ENCODE measurements around the gene LIMS2.

LIMS2 gene

DNA sequence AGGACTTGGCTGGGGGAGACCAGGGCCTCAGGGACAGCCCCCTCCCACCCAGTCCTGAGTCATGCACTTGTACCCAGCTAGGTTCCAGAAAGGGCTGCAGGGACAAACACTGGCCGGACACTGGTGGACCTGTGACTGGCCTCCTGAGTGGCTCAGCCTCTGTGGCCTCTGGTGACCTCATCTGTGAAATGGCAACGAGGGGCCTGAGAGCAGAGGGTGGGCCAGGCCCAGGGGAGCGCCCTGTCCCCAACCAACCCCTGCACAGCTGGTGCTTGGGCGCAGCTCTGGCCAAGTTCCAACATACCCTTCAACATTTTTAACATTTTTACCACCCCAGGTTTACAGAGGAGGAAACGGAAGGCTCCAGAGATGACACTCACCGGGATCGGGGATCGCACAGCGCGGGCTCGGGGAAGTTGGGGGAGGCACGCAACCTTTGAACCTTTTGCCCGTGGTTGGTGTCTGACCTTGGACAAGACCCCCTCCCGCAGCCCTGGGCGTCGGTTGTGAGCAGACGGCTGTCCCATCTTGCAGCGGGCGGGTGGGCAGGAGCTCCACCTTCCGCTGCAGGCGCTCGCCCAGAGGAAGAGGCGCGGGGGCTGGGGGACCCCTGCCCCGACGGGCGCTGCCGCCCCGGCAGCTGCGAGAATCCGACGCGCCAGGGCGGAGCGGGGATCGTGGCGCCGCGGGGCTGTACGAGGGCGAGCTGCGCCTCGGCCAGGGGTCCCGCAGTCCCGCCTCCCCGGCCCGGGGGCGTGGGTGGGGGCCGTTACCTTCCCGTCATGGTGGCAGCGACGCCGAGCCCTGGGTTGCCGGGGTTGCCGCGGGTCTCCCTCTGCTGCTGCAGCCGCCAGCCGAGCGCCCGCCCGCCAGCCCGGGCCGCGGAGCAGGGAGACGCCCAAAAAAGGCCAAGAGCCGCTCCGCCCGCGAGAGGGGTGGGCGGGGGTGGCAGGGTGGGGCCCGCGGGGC is 805 bp downstream of the LIMS2 start:
- DNase-seq (ENCODE audit: low read depth) = no peak

DNA sequence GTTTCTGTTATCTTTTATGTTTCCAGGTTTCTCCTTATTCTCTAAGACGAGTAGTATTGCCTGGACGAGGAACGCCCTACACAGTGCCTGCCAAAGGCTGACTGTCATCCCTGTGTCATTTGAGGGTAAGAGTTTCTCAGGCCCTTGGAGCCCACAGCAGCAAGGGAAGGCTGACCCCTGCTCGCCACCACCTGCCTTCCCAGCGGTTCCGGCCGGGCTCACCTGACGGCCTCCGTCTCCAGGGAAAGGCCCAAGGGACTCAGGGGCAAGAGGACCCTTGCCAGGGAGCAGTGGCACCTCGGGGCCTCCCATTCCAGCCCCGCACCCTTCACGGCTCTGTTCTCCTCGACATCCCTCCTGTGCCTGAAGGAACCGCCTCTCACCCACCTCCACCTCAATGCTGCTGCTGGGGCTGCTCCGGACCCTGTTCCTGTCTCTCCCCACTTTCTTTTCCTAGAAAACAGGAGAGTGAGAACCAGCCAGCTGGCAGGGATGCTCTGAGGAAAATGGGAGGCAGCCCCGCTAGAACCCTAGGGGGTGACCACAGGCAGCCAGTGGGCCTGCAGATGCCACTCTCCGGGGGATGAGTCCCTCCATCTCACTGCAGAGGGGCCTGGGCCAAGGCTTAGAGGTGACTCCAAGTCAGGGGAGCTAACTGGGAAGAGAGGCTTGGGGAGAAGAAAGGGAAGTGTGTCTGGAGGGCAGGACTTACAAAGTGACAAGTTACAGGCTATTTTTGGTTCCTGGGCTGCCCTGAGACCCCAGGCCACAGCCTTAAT is 1.9 kb downstream of the LIMS2 start:
- DNase-seq (ENCODE audit: low read depth) = no peak

GRCh38 chr2:127672341-127673224 is 2.7 kb downstream of the LIMS2 start:
- no peak for DNase-seq (ENCODE audit: low read depth)

GRCh38 chr2:127671557-127672302 is 3.6 kb downstream of the LIMS2 start:
- DNase-seq (ENCODE audit: low read depth) = no peak

DNA sequence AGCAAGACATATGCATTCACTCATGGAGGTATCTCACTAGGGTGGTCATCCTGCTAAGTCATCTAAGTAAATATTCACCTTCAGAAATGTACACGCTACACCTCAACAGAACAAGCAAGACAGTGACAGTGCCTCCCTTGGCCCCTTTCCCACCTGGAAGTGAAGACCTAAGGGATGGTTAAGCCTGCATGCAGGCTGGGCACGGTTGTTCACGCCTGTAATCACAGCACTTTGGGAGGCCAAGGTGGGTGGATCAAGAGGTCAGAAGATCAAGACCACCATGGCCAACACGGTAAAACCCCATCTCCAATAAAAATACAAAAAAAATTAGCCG is 4.4 kb downstream of the LIMS2 start:
- DNase-seq (ENCODE audit: low read depth) = no peak

DNA sequence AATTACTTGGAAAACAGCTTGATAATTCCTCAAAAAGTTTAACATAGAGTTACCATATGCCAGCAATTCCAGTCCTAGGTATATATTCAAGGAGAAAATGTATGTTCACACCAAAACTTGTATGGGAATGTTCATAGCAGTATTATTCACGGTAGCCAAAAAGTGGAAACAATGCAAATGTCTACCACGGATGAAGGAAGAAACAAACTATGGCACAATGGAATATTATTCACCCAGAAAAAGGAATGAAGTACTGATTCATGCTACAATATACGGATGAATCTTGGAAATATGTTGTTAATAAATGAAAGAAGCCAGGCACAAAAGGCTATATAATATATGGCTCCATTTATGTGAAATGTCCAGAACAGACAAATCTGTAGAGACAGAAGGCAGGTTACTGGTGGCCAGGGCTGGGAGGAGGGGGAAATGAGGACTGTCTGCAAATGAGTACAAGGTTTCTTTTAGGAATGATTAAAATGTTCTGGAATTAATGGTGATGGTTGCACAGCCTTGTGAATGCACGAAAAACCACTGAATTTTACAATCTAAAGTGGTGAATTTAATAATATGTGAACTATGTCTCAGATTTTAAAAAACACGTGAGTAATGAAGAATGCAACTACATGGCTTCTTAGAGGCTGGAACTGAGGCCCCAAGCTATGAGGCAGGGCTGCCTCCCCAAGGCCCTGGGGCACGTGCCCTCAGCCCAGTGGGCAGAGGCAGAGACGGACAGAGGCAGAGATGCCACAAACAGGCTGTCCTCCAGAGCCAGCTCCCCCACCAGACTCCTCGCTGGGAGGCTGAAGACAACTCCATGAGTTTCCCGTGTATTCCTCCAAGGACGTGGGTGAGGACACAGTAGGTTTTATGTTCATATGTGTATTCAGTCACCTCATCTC is 5.0 kb downstream of the LIMS2 start:
- no peak for DNase-seq (ENCODE audit: low read depth)

- DNase-seq (ENCODE audit: low read depth) = no peak
These were observed 6.3 kb downstream of the LIMS2 start for GRCh38 chr2:127669056-127669455.

DNA sequence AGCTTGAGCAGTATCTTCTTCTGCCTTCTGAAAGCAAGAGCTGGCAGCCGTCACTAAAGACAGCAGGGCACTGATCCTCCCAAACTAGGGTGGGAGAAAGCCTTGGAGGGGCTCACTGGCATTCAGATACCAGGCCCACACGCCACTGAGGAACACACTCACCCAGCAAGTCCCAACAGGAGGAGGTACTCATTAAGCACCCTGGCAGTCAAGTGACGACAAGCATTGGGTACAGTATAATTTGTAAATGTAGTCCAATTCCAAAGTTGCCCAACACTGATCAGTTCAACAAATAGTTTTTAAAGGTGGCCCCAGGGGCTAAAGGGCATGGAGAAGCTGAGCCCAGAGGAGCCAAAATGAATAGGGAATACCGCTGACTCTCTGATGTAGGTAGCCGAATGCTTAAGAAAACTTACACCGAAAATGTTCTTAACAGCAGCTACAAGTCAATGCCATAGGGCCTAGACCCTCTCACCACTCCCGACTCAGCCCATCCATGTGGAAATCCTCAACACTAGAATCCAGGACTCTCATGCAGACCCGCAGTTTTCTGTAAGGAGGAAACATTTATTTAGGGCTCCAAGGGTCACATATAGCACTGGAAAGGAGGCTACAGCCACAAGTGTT is 9.9 kb downstream of the LIMS2 start:
- no peak for DNase-seq (ENCODE audit: low read depth)

DNA sequence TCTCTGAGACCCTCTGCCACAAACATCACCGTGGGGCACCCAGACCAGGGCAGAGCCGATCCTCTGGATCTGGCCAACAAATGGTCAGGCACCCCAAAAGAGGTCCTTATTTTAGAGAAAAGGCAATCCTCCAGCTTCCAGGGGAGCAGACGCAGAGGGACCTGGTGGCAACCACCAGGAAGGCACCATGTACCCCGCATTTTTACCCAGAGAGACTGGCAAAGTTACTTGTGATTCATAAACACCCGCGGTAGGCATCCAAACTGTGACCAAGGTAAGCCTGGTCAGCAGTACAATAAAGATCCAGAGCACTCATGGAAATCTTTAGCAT is 10.5 kb downstream of the LIMS2 start:
- DNase-seq (ENCODE audit: low read depth) = no peak

DNA sequence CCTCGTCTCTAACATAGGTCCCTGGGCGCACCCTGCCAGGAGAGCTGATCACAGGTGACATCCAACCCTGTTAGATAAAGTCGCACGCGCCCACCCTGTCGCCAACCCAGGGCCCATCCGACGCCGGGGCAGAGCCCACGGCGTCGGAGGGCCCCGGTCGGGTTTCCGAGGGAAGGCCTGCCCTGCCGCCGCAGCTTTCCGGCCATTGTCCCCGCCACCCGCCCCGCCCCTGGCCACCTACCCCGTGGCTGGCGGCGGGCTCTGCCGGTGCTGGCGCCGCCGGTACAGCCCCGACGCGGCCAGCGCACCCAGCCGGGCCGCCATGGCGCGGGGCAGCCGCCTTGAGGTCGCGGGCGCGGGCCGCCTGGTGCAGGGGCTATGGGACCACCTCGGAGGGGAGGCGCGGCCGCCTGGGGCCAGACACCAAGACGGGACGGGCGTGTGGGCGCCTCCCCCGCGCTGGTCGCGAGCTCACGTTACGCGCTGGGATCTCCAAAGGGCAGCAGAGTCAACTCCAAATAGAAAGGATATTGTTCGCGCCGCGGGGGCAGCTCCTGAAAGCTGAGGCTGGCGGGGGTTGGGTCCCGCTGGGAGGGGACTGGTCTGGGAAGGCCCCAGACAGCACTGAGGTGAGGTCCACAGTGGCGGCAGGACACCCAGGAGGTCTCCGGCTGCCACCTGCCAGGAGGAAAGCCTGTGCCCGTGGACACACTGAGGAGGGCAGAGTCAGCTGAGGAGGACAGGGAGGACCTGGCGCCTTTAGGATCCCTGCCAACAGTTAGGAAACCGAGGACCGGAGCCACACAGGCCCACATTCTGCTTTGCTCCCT is 11.1 kb downstream of the LIMS2 start:
- no peak for DNase-seq (ENCODE audit: low read depth)

DNA sequence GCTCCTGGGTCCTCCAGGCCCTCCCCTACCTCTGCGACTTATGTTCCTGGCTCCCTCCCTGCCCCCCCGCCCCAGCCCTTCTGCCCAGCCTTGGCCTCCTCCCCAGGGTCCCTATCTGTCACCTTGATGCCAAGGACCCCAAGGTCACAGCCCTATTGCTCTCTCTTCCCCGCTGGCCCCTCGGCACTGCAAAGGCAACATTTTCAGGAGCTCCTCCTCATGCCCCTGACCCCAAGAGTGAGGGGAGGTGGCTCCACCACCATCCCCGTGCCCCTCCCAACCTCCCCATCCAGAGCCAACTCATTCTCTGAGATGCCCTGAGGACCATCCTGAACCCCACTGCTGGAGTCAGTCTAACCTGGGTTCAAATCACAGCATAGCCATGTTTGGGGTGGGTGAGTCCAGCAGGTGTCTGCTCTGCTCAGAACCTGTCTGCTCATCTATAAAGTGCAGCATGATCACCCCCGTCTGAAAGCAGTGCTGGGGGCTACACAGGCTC is 11.7 kb downstream of the LIMS2 start:
- DNase-seq (ENCODE audit: low read depth) = no peak

GRCh38 chr2:127662937-127663565 is 12.3 kb downstream of the LIMS2 start:
- DNase-seq (ENCODE audit: low read depth) = no peak

DNA sequence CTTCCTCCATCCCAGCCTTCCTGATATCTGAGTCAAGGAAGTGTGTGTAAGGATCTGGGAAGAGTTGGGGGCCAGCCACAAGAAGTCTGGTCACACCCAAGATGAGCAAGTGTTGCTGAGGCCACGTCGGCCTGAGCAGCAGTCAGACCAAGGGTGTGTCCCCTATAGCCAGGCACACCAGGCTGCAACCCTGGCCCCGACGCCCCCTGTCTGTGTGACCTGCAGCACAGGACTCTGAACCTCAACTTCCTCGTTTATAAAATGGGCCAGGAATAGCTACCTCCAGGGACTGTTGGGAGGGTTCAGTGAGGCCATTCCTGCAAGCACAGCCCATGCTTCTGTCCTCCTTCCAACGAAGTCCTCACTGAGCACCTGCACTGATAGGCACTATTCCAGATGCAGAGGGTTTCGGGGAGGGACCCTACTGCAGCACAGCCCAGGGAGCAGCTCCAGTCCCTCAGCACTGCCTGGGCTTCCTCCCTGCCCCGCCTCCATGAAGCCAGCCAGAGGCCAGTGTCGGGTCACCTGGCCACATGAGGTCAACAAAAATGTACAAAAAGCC is 13.3 kb downstream of the LIMS2 start:
- no peak for DNase-seq (ENCODE audit: low read depth)

GRCh38 chr2:127661072-127661649 is 14.2 kb downstream of the LIMS2 start:
- no peak for DNase-seq (ENCODE audit: low read depth)

- no peak for DNase-seq (ENCODE audit: low read depth)
These were observed 15.1 kb downstream of the LIMS2 start for GRCh38 chr2:127660291-127660578.

DNA sequence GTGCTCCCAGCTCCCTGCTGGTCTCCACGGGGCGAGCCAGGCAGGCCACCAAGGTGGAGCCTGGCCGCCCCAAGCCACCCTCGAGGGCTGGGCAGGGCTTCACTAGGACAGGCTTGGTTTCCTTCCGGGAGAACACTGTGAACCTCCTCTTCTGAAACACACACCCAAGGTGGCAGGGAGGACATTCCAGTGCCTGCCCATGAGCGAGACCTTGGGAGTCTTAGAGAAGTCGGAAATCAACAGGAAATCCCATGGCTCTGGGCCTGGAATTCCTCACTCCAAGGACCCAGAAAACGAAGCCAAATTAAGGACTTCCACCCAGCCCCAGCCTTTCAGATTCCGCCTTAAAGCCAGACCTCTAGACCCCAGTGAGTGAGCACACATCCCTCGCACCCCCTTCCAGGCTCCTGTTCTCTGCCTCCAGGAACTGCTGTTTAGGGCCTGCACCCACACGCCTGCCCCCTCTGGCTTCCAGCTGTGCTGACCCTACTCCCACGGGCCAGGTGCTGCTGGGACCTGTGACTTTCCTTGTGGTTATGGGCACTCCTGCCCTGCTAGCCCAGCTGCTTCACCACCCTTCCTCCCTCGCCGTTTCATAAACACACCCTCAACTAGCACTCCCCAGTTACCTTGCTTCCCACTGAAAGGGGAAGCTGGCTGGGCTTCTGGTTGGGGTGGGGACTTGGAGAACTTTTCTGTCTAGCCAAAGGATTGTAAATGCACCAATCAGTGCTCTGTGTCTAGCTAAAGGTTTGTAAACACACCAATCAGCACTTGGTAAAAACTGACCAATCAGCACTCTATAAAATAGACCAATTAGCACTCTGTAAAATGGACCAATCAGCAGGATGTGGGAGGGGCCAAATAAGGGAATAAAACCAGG is 15.7 kb downstream of the LIMS2 start:
- no peak for DNase-seq (ENCODE audit: low read depth)
